ENCODE measurements around the gene DAZL.

- no peak for TF ChIP-seq CTCF (IDR thresholded peaks at IDR 0.05)
- TF ChIP-seq POLR2AphosphoS5 (IDR thresholded peaks at IDR 0.05; ENCODE audit: low read depth, low read length) = no peak
- TF ChIP-seq TCF7L2 (IDR thresholded peaks at IDR 0.05; ENCODE audit: low read depth, low read length) = no peak
- TF ChIP-seq REST (IDR thresholded peaks at IDR 0.05; ENCODE audit: insufficient read depth in 1 of 2, low read depth in 2 of 2, low read length in 1 of 2) = no peak
- TF ChIP-seq SIN3A (IDR thresholded peaks at IDR 0.05; ENCODE audit: borderline replicate concordance, insufficient read depth, low read depth, low read length) = no peak
Observed at GRCh38 chr3:16587681-16588060, 17.6 kb downstream of the DAZL start.

Measured in Panc1 (cell line).